Prostate gland (tissue), 2 donors: ENCODE data around the gene ELK3.

ENCODE experiments used
- POLR2A ChIP-seq: fragments of 450-650 bp; IDR thresholded peaks from one replicate; pipeline ENCODE4 v1.6.1; 2016; ENCODE audit warnings: antibody characterized with exemption, mild to moderate bottlenecking
- POLR2AphosphoS5 ChIP-seq: sonication (generic); formaldehyde crosslinking; IDR thresholded peaks from one replicate; pipeline ENCODE4 v1.6.1; 2017; ENCODE audit warnings: antibody characterized with exemption
- TF ChIP-seq, protein P1 (sequence below), 4 experiments: fragments of 200-600 bp in 2 of 4; fragments of 450-650 bp in 2 of 4; sonication (generic) in 2 of 4; IDR thresholded peaks; 1 replicate in 3 of 4; 2 replicates in 1 of 4; pipeline ENCODE4 v1.5.1; 2016 to 2019; ENCODE audit warnings: antibody characterized with exemption in 4 of 4, mild to moderate bottlenecking in 2 of 4, moderate library complexity in 2 of 4

DNA sequence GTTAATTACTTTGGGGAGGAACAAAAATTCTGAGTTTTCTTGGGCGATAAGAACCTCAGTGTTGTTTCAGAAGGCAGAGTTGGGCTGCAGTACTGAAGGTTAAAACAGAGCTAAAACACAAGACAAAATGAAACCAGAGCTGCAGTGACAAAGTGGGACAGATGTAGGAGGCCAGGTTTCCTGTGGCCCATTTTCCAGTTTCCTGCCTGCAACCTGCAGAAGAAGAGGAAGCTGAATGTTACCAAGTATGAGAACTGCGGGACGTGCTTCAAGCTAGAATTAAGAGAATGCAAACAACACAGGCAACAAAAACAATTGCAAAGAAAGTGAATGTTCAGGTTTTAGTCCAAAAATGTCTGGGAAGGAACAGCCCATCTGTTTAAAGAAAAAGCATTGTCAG, 17.8 kb downstream of the ELK3 start:
- no peak for TF ChIP-seq POLR2A
- TF ChIP-seq, protein P1, sequence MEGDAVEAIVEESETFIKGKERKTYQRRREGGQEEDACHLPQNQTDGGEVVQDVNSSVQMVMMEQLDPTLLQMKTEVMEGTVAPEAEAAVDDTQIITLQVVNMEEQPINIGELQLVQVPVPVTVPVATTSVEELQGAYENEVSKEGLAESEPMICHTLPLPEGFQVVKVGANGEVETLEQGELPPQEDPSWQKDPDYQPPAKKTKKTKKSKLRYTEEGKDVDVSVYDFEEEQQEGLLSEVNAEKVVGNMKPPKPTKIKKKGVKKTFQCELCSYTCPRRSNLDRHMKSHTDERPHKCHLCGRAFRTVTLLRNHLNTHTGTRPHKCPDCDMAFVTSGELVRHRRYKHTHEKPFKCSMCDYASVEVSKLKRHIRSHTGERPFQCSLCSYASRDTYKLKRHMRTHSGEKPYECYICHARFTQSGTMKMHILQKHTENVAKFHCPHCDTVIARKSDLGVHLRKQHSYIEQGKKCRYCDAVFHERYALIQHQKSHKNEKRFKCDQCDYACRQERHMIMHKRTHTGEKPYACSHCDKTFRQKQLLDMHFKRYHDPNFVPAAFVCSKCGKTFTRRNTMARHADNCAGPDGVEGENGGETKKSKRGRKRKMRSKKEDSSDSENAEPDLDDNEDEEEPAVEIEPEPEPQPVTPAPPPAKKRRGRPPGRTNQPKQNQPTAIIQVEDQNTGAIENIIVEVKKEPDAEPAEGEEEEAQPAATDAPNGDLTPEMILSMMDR (IDR thresholded peaks at IDR 0.05) = no peak
- TF ChIP-seq POLR2AphosphoS5 = no peak
